Measurements from ENCODE around the gene FUZ.
"Not testable (repeated sequence)": the region's sequence is repeated elsewhere in the genome, so short reads cannot be mapped to it uniquely, and the experiment has no call there.

FUZ gene

GRCh38 chr19:49830766-49831165, 17.7 kb upstream of the FUZ start:
- TF ChIP-seq CTCF (IDR thresholded peaks at IDR 0.05; ENCODE audit: insufficient read depth, low read depth, low read length, missing control alignments) = no peak
- no peak overlapping the region for H3K4me3 ChIP-seq (ENCODE audit: low read depth, low read length)
- DNase-seq (ENCODE audit: low read depth) = no peak

- no peak overlapping the region for H3K4me3 ChIP-seq (ENCODE audit: low read depth, low read length)
- TF ChIP-seq CTCF (IDR thresholded peaks at IDR 0.05; ENCODE audit: insufficient read depth, low read depth, low read length, missing control alignments) = no peak
- no peak for DNase-seq (ENCODE audit: low read depth)
Measured at GRCh38 chr19:49829721-49830120, 16.6 kb upstream of the FUZ start.

GRCh38 chr19:49829200-49829599, 16.1 kb upstream of the FUZ start:
- DNase-seq (ENCODE audit: low read depth) = no peak
- no peak for TF ChIP-seq CTCF (IDR thresholded peaks at IDR 0.05; ENCODE audit: insufficient read depth, low read depth, low read length, missing control alignments)
- no peak overlapping the region for H3K4me3 ChIP-seq (ENCODE audit: low read depth, low read length)

GRCh38 chr19:49827034-49827433, 13.9 kb upstream of the FUZ start:
- no peak for DNase-seq (ENCODE audit: low read depth)
- H3K4me3 ChIP-seq (ENCODE audit: low read depth, low read length) = no peak overlapping the region
- no peak for TF ChIP-seq CTCF (IDR thresholded peaks at IDR 0.05; ENCODE audit: insufficient read depth, low read depth, low read length, missing control alignments)

GRCh38 chr19:49824662-49825061, 11.6 kb upstream of the FUZ start:
- no peak for TF ChIP-seq CTCF (IDR thresholded peaks at IDR 0.05; ENCODE audit: insufficient read depth, low read depth, low read length, missing control alignments)
- DNase-seq (ENCODE audit: low read depth) = no peak
- H3K4me3 ChIP-seq (ENCODE audit: low read depth, low read length) = no peak overlapping the region

GRCh38 chr19:49823472-49823871, 10.4 kb upstream of the FUZ start:
- no peak overlapping the region for H3K4me3 ChIP-seq (ENCODE audit: low read depth, low read length)
- no peak for DNase-seq (ENCODE audit: low read depth)
- no peak for TF ChIP-seq CTCF (IDR thresholded peaks at IDR 0.05; ENCODE audit: insufficient read depth, low read depth, low read length, missing control alignments)

- H3K4me3 ChIP-seq (ENCODE audit: low read depth, low read length) = no peak overlapping the region
- no peak for DNase-seq (ENCODE audit: low read depth)
- no peak for TF ChIP-seq CTCF (IDR thresholded peaks at IDR 0.05; ENCODE audit: insufficient read depth, low read depth, low read length, missing control alignments)
Measured at GRCh38 chr19:49820125-49820524, 7.0 kb upstream of the FUZ start.

GRCh38 chr19:49819452-49820115, 6.5 kb upstream of the FUZ start:
- not testable (repeated sequence) for DNase-seq (ENCODE audit: low read depth)
- H3K4me3 ChIP-seq (ENCODE audit: low read depth, low read length) = peak overlapping the region; percentile 82

All from GM12865 (cell line).